KOPT-K1 (cell line): ENCODE data around the gene SUCLA2.
"Not testable (repeated sequence)": the region's sequence is repeated elsewhere in the genome, so short reads cannot be mapped to it uniquely, and the experiment has no call there.

ENCODE experiments used
- H3K27ac ChIP-seq: fragments of 200-600 bp; sonication (generic); 2 replicates; pipeline ENCODE4 v1.5.1; 2016; ENCODE audit warnings: antibody characterized with exemption, mild to moderate bottlenecking, low read depth, low read length; ENCODE audit not compliant: poor library complexity, severe bottlenecking
- H3K36me3 ChIP-seq: fragments of 200-600 bp; sonication (generic); 2 replicates; pipeline ENCODE4 v1.5.1; 2017; ENCODE audit warnings: antibody characterized with exemption, mild to moderate bottlenecking, low read length, moderate library complexity; ENCODE audit not compliant: insufficient read depth
- H3K9me3 ChIP-seq: fragments of 200-600 bp; sonication (generic); 2 replicates; pipeline ENCODE4 v1.5.1; 2017; ENCODE audit warnings: antibody characterized with exemption, low read length, mild to moderate bottlenecking; ENCODE audit not compliant: insufficient read depth, poor library complexity, severe bottlenecking

The SUCLA2 gene

GRCh38 chr13:47959468-47960247 is 41.4 kb downstream of the SUCLA2 start:
- Histone ChIP-seq H3K9me3 (peaks cover 86% of the 10 kb centered on the region), H3K36me3 (peaks cover 100% of the 10 kb centered on the region), H3K27ac (no peak overlapping the region)

GRCh38 chr13:47957073-47957472 is 44.0 kb downstream of the SUCLA2 start:
- no peak overlapping the region for H3K27ac ChIP-seq
- peaks cover 98% of the 10 kb centered on the region for H3K36me3 ChIP-seq
- H3K9me3 ChIP-seq: peaks cover 62% of the 10 kb centered on the region

GRCh38 chr13:47955836-47956235 is 45.2 kb downstream of the SUCLA2 start:
- peaks cover 49% of the 10 kb centered on the region for H3K9me3 ChIP-seq
- H3K36me3 ChIP-seq: peaks cover 98% of the 10 kb centered on the region
- no peak overlapping the region for H3K27ac ChIP-seq

GRCh38 chr13:47949799-47950198 is 51.3 kb downstream of the SUCLA2 start:
- Histone ChIP-seq H3K27ac (no peak overlapping the region), H3K9me3 (no peaks in the 10 kb centered on the region), H3K36me3 (peaks cover 95% of the 10 kb centered on the region)

GRCh38 chr13:47945738-47946137 is 55.3 kb downstream of the SUCLA2 start:
- H3K36me3 ChIP-seq: peaks cover 93% of the 10 kb centered on the region
- H3K27ac ChIP-seq: no peak overlapping the region
- H3K9me3 ChIP-seq: no peaks in the 10 kb centered on the region

GRCh38 chr13:47945146-47945545 is 55.9 kb downstream of the SUCLA2 start:
- H3K27ac ChIP-seq, H3K9me3 ChIP-seq: not testable (repeated sequence)
- peaks cover 93% of the 10 kb centered on the region for H3K36me3 ChIP-seq

- Histone ChIP-seq H3K9me3 (peaks cover 17% of the 10 kb centered on the region), H3K36me3 (peaks cover 28% of the 10 kb centered on the region), H3K27ac (peak overlapping the region; percentile 42)
Observed at GRCh38 chr13:47934371-47934770, 66.7 kb downstream of the SUCLA2 start.

- H3K27ac ChIP-seq: peak overlapping the region; percentile 42
- H3K9me3 ChIP-seq: peaks cover 11% of the 10 kb centered on the region
- H3K36me3 ChIP-seq: peaks cover 17% of the 10 kb centered on the region; the same call in 1 of the 2 replicates
Observed at GRCh38 chr13:47932950-47933923, 67.8 kb downstream of the SUCLA2 start.

GRCh38 chr13:47930649-47931165 is 70.4 kb downstream of the SUCLA2 start:
- Histone ChIP-seq H3K27ac (no peak overlapping the region), H3K9me3 (no peaks in the 10 kb centered on the region), H3K36me3 (no peaks in the 10 kb centered on the region)

GRCh38 chr13:47929156-47929555 is 71.9 kb downstream of the SUCLA2 start:
- Histone ChIP-seq H3K36me3 (no peaks in the 10 kb centered on the region), H3K9me3 (no peaks in the 10 kb centered on the region), H3K27ac (no peak overlapping the region)

- Histone ChIP-seq H3K9me3 (peaks cover 6% of the 10 kb centered on the region), H3K36me3 (no peaks in the 10 kb centered on the region), H3K27ac (no peak overlapping the region)
Observed at GRCh38 chr13:47917022-47917574, 84.0 kb downstream of the SUCLA2 start.

GRCh38 chr13:47908197-47908902 is 92.7 kb downstream of the SUCLA2 start:
- no peak overlapping the region for H3K27ac ChIP-seq
- H3K36me3 ChIP-seq: no peaks in the 10 kb centered on the region
- no peaks in the 10 kb centered on the region for H3K9me3 ChIP-seq

- H3K9me3 ChIP-seq: no peaks in the 10 kb centered on the region
- no peaks in the 10 kb centered on the region for H3K36me3 ChIP-seq
- H3K27ac ChIP-seq: no peak overlapping the region
Observed at GRCh38 chr13:47904891-47905290, 96.2 kb downstream of the SUCLA2 start.

GRCh38 chr13:47904241-47904640 is 96.8 kb downstream of the SUCLA2 start:
- no peaks in the 10 kb centered on the region for H3K9me3 ChIP-seq
- no peak overlapping the region for H3K27ac ChIP-seq
- H3K36me3 ChIP-seq: no peaks in the 10 kb centered on the region
